Measurements from ENCODE around the gene CAPNS1.

DNA sequence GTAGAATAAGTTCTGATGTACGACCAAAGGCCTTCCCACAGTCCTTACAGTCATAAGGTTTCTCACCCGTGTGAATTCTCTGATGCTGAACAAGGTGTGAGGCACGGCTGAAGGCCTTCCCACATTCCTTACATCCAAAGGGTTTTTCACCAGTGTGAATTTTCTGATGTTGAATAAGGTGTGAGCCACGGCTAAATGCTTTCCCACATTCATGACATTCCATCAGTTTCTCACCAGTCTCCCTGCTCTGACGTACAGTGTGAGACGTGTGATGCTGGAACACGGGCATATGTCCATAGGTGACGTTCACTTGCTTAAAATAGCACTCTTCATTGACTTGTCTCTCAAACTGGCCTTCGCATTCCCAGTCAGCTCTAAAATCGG, 43.4 kb downstream of the CAPNS1 start:
- TF ChIP-seq, protein P1, sequence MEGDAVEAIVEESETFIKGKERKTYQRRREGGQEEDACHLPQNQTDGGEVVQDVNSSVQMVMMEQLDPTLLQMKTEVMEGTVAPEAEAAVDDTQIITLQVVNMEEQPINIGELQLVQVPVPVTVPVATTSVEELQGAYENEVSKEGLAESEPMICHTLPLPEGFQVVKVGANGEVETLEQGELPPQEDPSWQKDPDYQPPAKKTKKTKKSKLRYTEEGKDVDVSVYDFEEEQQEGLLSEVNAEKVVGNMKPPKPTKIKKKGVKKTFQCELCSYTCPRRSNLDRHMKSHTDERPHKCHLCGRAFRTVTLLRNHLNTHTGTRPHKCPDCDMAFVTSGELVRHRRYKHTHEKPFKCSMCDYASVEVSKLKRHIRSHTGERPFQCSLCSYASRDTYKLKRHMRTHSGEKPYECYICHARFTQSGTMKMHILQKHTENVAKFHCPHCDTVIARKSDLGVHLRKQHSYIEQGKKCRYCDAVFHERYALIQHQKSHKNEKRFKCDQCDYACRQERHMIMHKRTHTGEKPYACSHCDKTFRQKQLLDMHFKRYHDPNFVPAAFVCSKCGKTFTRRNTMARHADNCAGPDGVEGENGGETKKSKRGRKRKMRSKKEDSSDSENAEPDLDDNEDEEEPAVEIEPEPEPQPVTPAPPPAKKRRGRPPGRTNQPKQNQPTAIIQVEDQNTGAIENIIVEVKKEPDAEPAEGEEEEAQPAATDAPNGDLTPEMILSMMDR (IDR thresholded peaks at IDR 0.05 in 2 of 3, conservative IDR thresholded peaks at IDR 0.05 in 1 of 3; ENCODE audit: insufficient read depth in 2 of 3, low read depth in 1 of 3, low read length in 3 of 3): no peak
- TF ChIP-seq, protein P2, sequence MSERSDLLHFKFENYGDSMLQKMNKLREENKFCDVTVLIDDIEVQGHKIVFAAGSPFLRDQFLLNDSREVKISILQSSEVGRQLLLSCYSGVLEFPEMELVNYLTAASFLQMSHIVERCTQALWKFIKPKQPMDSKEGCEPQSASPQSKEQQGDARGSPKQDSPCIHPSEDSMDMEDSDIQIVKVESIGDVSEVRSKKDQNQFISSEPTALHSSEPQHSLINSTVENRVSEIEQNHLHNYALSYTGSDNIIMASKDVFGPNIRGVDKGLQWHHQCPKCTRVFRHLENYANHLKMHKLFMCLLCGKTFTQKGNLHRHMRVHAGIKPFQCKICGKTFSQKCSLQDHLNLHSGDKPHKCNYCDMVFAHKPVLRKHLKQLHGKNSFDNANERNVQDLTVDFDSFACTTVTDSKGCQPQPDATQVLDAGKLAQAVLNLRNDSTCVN (CRISPR knock-in tag; IDR thresholded peaks at IDR 0.05): no peak
- TF ChIP-seq SMARCA4 (IDR thresholded peaks at IDR 0.05) (no peak), ZNF23 (CRISPR knock-in tag; IDR thresholded peaks at IDR 0.05) (no peak), RAD51 (IDR thresholded peaks at IDR 0.05; ENCODE audit: borderline replicate concordance, low read depth) (no peak), FOXA1 (IDR thresholded peaks at IDR 0.05; ENCODE audit: borderline replicate concordance) (no peak), NR1H2 (CRISPR knock-in tag; IDR thresholded peaks at IDR 0.05) (no peak)
- TF ChIP-seq, protein P3, sequence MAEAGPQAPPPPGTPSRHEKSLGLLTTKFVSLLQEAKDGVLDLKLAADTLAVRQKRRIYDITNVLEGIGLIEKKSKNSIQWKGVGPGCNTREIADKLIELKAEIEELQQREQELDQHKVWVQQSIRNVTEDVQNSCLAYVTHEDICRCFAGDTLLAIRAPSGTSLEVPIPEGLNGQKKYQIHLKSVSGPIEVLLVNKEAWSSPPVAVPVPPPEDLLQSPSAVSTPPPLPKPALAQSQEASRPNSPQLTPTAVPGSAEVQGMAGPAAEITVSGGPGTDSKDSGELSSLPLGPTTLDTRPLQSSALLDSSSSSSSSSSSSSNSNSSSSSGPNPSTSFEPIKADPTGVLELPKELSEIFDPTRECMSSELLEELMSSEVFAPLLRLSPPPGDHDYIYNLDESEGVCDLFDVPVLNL (CRISPR knock-in tag; IDR thresholded peaks at IDR 0.05; ENCODE audit: low read depth): no peak
- TF ChIP-seq, protein P4, sequence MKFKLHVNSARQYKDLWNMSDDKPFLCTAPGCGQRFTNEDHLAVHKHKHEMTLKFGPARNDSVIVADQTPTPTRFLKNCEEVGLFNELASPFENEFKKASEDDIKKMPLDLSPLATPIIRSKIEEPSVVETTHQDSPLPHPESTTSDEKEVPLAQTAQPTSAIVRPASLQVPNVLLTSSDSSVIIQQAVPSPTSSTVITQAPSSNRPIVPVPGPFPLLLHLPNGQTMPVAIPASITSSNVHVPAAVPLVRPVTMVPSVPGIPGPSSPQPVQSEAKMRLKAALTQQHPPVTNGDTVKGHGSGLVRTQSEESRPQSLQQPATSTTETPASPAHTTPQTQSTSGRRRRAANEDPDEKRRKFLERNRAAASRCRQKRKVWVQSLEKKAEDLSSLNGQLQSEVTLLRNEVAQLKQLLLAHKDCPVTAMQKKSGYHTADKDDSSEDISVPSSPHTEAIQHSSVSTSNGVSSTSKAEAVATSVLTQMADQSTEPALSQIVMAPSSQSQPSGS (CRISPR knock-in tag; IDR thresholded peaks at IDR 0.05): no peak

Data from K562 (cell line).